Naive thymus-derived CD8-positive, alpha-beta T cell (primary cell): ENCODE data around the gene RP9. TPM values are rescaled to one million over a fixed set of nuclear protein-coding genes. Genes with fewer than 3 reads are reported as not detected.

Experiments
- ATAC-seq, 2 donors: fragments of 150-1000 bp; cut with Tn5 transposase in 1 of 2; sonication (Bioruptor Pico), chemical (Tn5 transposase) in 1 of 2; 1 replicate in 1 of 2; 2 replicates in 1 of 2; pipeline ENCODE4 v1.10.0; 2021; ENCODE audit warnings: mild to moderate bottlenecking in 2 of 2, moderate library complexity in 2 of 2
- POLR2A ChIA-PET: fragments of 350-600 bp; sonication (Branson Sonifier 250); formaldehyde crosslinking; loops from one replicate; lab custom pipeline; 2021; ENCODE audit warnings: antibody characterized with exemption; lab: Charles Lee
- DNase-seq, 10 donors: peaks; one replicate each; pipeline versions ENCODE4 v3.0.0 to v3.0.0-alpha.2; 2020 to 2022
- H3K27ac Mint-ChIP-seq, 10 donors: one replicate each; pipeline ENCODE4 v1.8.0; 2020 to 2022; ENCODE audit warnings: mild to moderate bottlenecking in 10 of 10, mixed read lengths in 10 of 10, moderate library complexity in 4 of 10, inconsistent platforms in 1 of 10
- H3K27me3 Mint-ChIP-seq, 5 donors: one replicate each; pipeline ENCODE4 v1.8.0; 2021 to 2022; ENCODE audit warnings: mixed read lengths in 5 of 5
- H3K36me3 Mint-ChIP-seq, 3 donors: one replicate each; pipeline ENCODE4 v1.8.0; 2020 to 2022; ENCODE audit warnings: mixed read lengths in 3 of 3, mild to moderate bottlenecking in 2 of 3, inconsistent platforms in 1 of 3
- H3K4me1 Mint-ChIP-seq, 4 donors: one replicate each; pipeline ENCODE4 v1.8.0; 2021 to 2022; ENCODE audit warnings: mixed read lengths in 4 of 4
- H3K4me3 Mint-ChIP-seq, 10 donors: one replicate each; pipeline ENCODE4 v1.8.0; 2020 to 2022; ENCODE audit warnings: mild to moderate bottlenecking in 10 of 10, mixed read lengths in 10 of 10, moderate library complexity in 6 of 10, inconsistent platforms in 1 of 10
- H3K9me3 Mint-ChIP-seq, 9 donors: one replicate each; pipeline ENCODE4 v1.8.0; 2020 to 2022; ENCODE audit warnings: mixed read lengths in 9 of 9, mild to moderate bottlenecking in 3 of 9, inconsistent platforms in 1 of 9, moderate library complexity in 1 of 9
- polyA plus RNA-seq, 3 donors: library from polyadenylated mRNA; unstranded; fragments of 300-500 nt; fragmentation: Illumina TruSeq; gene quantifications; one replicate each; pipeline ENCODE4 v1.2.3, GENCODE V29; 2021
- total RNA-seq, 8 experiments: library from RNA in 2 of 8; stranded (reverse) in 2 of 8; gene quantifications; one replicate each; pipeline ENCODE4 v1.2.3 and lab custom pipeline; 2021 to 2026

The RP9 gene
- total and polyA plus RNA-seq, 5 experiments from 2014 or later: 15.3 to 23.9 (median 20.3) TPM

DNA sequence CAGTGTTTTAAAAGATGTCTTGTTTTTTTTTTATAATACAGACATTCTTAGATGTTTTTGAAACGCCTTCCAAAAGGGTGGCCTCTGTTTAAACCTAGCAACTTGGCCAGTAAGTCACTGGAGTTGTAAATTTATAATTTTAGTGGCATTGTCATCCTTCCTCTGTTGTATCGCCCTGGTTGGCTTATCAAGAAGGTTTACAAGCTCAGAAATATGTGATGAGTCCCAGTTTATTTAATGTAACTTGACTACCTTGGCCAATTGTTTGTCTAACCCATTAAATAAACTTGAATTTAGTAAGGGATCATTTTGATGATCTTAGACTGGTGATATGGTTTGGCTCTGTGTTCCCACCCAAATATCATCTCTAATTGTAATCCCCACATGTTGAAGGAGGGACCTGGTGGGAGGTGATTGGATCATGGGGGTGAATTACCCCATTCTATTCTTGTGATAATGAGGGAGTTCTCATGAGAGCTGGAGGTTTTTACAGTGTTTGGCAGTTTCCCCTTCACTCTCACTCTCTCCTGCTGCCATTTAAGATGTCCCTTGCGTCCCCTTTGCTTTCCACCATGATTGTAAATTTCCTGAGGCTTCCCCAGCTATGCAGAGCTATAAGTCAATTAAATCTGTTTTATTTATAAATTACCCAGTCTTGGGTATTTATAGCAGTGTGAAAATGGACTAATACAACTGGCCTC is 33.2 kb downstream of the RP9 start:
- no peak for DNase-seq
- H3K36me3 Mint-ChIP-seq: peaks cover 0 to 9% (median 7%) of the 10 kb centered on the region in 3 donors
- H3K27me3 Mint-ChIP-seq: peaks cover 4 to 41% (median 22%) of the 10 kb centered on the region in 5 donors
- H3K9me3 Mint-ChIP-seq: peaks cover 0 to 8% (median 0%) of the 10 kb centered on the region in 9 donors
- H3K4me3 Mint-ChIP-seq: no peak overlapping the region
- POLR2A ChIA-PET: no interaction called here
- no peak for ATAC-seq
- H3K4me1 Mint-ChIP-seq: peaks cover 7 to 17% (median 15%) of the 10 kb centered on the region in 4 donors
- no peak overlapping the region for H3K27ac Mint-ChIP-seq

DNA sequence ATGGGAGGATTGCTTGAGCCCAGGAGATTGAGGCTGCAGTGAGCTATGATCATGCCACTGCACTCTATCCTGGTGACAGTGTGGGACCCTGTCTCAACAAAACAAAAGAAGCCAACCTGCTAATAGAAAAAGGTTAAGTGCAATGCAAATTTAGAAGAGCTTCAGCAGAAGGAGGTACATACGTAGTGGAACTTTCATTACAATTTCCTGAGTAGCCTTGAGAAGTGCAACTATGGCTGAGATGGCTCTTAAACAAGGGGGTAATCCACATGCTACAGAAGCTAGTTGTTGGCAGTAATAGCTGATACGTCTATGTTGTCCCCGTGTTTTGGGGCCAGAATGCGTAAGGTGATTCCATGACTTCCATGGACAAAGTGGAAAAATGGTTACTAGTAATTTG is 36.0 kb downstream of the RP9 start:
- H3K4me1 Mint-ChIP-seq: peaks cover 7 to 17% (median 15%) of the 10 kb centered on the region in 4 donors
- peaks cover 4 to 30% (median 16%) of the 10 kb centered on the region in 5 donors for H3K27me3 Mint-ChIP-seq
- H3K9me3 Mint-ChIP-seq: peaks cover 0 to 26% (median 15%) of the 10 kb centered on the region in 9 donors

DNA sequence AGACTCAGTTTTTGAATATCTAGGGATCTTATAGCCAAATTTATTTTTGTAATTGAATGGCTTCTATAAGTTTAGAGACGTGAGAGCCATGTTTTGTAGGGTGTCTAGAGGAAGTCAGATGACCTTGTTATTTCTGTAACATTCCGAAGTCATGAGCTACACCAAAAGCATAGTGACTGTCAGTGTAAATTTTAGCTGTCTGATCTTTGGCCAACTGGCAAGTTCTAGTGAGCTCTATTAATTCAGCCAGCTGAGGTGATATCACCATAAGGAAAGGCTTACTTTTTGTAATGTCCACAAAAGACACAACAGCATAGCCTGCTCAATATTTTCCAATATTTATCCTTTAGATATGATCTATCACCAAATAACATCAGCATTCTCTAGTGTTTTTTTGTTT is 36.7 kb downstream of the RP9 start:
- ATAC-seq (no peak), DNase-seq (no peak)
- H3K4me3 Mint-ChIP-seq: no peak overlapping the region
- H3K27ac Mint-ChIP-seq: no peak overlapping the region
- H3K36me3 Mint-ChIP-seq: peaks cover 3 to 17% (median 7%) of the 10 kb centered on the region in 3 donors
- peaks cover 4 to 11% (median 11%) of the 10 kb centered on the region in 4 donors for H3K4me1 Mint-ChIP-seq
- peaks cover 0 to 26% (median 15%) of the 10 kb centered on the region in 9 donors for H3K9me3 Mint-ChIP-seq
- peaks cover 4 to 30% (median 16%) of the 10 kb centered on the region in 5 donors for H3K27me3 Mint-ChIP-seq
- POLR2A ChIA-PET: interaction anchor here (0.6 kb wide), 1 partner anchor 115 kb away, joined by 3 read pairs; the partner anchor contains the start of gene FKBP9

More for the DNA sequence above, 36.0 kb downstream of the RP9 start:
- ATAC-seq (no peak), DNase-seq (no peak)
- Mint-ChIP-seq H3K36me3 (peaks cover 3 to 17% (median 7%) of the 10 kb centered on the region in 3 donors), H3K4me3 (no peak overlapping the region), H3K27ac (no peak overlapping the region)
- POLR2A ChIA-PET: interaction anchor here (0.6 to 1.1 kb wide), 4 partner anchors 10 to 116 kb away, joined by 3 read pairs; partner anchors contain the start of genes FKBP9 and NT5C3A

DNA sequence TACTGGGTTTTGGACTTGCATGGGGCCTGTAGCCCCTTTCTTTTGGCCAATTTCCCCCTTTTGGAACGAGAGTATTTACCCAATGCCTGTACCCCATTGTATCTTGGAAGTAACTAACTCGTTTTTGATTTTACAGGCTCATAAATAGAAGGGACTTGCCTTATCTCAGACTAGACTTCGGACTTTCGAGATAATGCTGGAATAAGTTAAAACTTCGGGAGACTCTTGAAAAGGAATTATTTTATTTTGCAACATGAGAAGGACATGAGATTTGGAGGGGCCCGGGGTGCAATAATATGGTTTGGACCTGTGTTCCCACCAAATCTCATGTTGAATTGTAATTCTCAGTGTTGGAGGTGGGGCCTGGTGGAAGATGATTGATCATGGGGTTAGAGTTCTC is 38.4 kb downstream of the RP9 start:
- no peak for DNase-seq
- POLR2A ChIA-PET: no interaction called here
- Mint-ChIP-seq H3K27ac (no peak overlapping the region), H3K27me3 (peaks cover 4 to 30% (median 16%) of the 10 kb centered on the region in 5 donors), H3K36me3 (peaks cover 3 to 22% (median 14%) of the 10 kb centered on the region in 3 donors), H3K4me1 (no peaks in the 10 kb centered on the region), H3K4me3 (no peak overlapping the region), H3K9me3 (peaks cover 0 to 36% (median 22%) of the 10 kb centered on the region in 9 donors)
- no peak for ATAC-seq

DNA sequence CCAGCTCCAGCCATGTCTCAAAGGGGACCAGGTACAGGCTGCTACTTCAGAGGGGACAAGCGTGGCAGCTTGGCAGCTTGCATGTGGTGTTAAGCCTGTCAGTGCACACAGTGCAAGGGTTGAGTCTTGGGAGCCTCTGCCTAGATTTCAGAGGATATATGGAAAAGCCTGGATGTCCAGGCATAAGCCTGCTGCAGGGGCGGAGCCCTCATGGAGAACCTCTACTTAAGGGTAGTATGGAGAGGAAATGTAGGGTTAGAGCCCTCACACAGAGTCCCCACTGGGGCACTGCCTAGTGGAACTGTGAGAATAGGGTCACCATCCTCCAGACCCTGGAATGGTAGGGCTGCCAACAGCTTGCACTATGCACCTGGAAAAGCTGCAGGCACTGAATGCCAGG is 38.9 kb downstream of the RP9 start:
- peaks cover 4 to 30% (median 16%) of the 10 kb centered on the region in 5 donors for H3K27me3 Mint-ChIP-seq
- no peaks in the 10 kb centered on the region for H3K4me1 Mint-ChIP-seq
- H3K36me3 Mint-ChIP-seq: peaks cover 5 to 24% (median 16%) of the 10 kb centered on the region in 3 donors
- POLR2A ChIA-PET: interaction anchor here (0.6 kb wide), 1 partner anchor 39 kb away, joined by 3 read pairs; the partner anchor contains the start of gene RP9
- no peak overlapping the region for H3K4me3 Mint-ChIP-seq
- H3K27ac Mint-ChIP-seq: no peak overlapping the region
- H3K9me3 Mint-ChIP-seq: peaks cover 0 to 38% (median 25%) of the 10 kb centered on the region in 9 donors
- no peak for ATAC-seq
- DNase-seq: no peak

DNA sequence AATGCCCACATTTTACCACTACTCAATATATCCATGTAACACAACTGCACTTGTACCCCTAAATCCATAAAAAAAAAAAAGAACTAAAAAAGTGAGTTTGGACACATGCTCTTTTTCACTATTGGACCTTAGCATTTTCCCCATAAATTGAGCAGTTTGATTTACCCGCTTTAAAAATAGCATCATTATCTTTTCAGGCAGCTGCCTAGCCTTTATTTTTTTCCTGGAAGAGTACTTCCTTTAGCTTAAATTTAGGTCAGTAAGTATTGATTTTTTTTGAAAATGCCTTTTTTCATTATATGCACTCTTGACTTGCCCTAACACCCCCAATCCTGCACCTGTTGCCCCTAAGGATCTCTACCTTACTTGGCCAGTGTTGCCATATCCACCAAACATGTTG is 41.3 kb downstream of the RP9 start:
- Mint-ChIP-seq H3K4me1 (peaks cover 4 to 8% (median 7%) of the 10 kb centered on the region in 4 donors), H3K9me3 (peaks cover 0 to 38% (median 28%) of the 10 kb centered on the region in 9 donors), H3K36me3 (peaks cover 5 to 24% (median 16%) of the 10 kb centered on the region in 3 donors), H3K4me3 (no peak overlapping the region), H3K27ac (no peak overlapping the region), H3K27me3 (peaks cover 2 to 22% (median 5%) of the 10 kb centered on the region in 5 donors)
- ATAC-seq: no peak
- POLR2A ChIA-PET: no interaction called here
- DNase-seq: no peak

DNA sequence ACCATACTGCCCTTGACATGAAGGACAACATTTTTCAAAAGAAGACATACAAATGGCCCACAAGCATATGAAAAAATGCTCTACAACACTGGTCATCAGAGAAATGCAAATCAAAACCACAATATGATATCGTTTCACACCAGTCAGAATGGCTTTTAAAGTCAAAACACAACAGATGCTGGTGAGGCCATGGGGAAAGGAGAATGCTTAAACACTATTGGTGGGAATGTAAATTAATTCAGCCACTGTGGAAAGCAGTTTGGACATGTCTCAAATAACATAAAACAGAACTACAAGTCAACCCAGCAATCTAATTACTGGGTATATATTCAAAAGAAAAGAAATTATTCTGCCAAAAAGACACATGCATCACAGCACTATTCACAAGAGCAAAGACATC is 42.4 kb downstream of the RP9 start:
- H3K27me3 Mint-ChIP-seq: peaks cover 0 to 10% (median 4%) of the 10 kb centered on the region in 5 donors
- peaks cover 0 to 35% (median 27%) of the 10 kb centered on the region in 9 donors for H3K9me3 Mint-ChIP-seq
- DNase-seq (no peak), ATAC-seq (no peak)
- peaks cover 5 to 22% (median 14%) of the 10 kb centered on the region in 3 donors for H3K36me3 Mint-ChIP-seq
- H3K4me1 Mint-ChIP-seq: peaks cover 4 to 12% (median 9%) of the 10 kb centered on the region in 4 donors
- no peak overlapping the region for H3K27ac Mint-ChIP-seq
- POLR2A ChIA-PET: no interaction called here
- H3K4me3 Mint-ChIP-seq: no peak overlapping the region

DNA sequence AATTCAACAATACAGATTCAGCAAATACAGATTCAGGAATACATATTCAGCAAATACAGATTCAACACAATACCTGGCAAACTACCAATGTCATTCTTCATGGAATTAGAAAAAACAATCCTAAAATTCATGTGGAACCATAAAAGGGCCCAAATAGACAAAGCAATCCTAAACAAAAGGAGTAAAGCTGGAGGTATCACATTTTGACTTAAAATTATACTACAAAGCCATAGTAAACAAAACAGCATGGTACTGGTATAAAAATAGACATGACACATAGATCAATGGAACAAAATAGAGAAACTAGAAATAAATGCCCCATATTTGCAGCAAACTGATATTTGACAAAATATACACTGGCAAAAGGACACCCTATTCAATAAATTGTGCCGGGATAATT is 43.2 kb downstream of the RP9 start:
- Mint-ChIP-seq H3K9me3 (peaks cover 0 to 31% (median 22%) of the 10 kb centered on the region in 9 donors), H3K27ac (peak overlapping the region in 1 of 10 donors; percentile 49), H3K4me3 (peak overlapping the region in 2 of 10 donors; percentile 14 to 36), H3K4me1 (peaks cover 4 to 19% (median 13%) of the 10 kb centered on the region in 4 donors), H3K27me3 (peaks cover 0 to 2% (median 0%) of the 10 kb centered on the region in 5 donors), H3K36me3 (peaks cover 5 to 15% (median 9%) of the 10 kb centered on the region in 3 donors)
- no peak for ATAC-seq
- POLR2A ChIA-PET: no interaction called here
- no peak for DNase-seq

DNA sequence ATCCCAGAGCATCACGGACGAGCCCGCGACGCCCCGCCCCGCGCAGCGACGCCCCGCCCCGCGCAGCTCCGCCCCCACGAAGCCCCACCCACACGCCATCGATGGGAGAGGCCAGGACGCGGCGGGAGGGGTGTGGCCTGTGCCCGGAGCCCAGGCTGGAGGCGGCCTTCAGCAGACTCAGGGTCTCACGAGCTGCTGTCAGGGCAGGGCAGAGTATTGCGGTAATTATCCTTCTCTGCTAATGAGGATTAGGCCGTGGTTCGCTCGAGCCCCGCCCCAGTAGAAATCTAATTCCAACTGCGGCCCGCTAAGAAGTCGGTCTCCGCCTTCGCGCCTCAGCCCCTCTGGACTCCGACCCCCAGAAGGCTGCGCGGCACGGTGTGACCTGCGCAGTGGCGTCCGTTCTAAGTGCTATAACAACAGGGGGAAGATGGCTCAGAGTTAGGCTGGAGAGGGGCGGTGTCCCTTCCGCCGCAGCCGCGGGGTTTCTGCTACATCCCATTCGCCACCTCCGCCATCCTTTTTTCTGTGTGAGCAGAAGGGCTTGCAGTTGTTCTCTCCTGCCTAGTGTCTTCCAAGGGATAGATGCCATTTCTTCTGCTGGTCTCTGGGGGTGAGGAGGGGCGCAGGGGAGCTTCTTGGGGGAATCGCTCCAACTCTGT is 46.3 kb downstream of the RP9 start:
- ATAC-seq: peak; percentile 91
- POLR2A ChIA-PET: interaction anchor here (0.5 to 3.5 kb wide), 11 partner anchors 9 to 573 kb away, joined by 3 to 36 read pairs (median 4); partner anchors contain the start of genes BBS9, KBTBD2 and LSM5
- peak overlapping the region; percentile 92 to 98 (median 96) for H3K27ac Mint-ChIP-seq
- peak; percentile 88 to 98 (median 92) for DNase-seq
- no peaks in the 10 kb centered on the region for H3K27me3 Mint-ChIP-seq
- H3K4me3 Mint-ChIP-seq: peak overlapping the region; percentile 89 to 97 (median 96)
- peaks cover 14 to 46% (median 40%) of the 10 kb centered on the region in 4 donors for H3K4me1 Mint-ChIP-seq
- peaks cover 7 to 9% (median 8%) of the 10 kb centered on the region in 3 donors for H3K36me3 Mint-ChIP-seq
- peaks cover 0 to 13% (median 11%) of the 10 kb centered on the region in 9 donors for H3K9me3 Mint-ChIP-seq

DNA sequence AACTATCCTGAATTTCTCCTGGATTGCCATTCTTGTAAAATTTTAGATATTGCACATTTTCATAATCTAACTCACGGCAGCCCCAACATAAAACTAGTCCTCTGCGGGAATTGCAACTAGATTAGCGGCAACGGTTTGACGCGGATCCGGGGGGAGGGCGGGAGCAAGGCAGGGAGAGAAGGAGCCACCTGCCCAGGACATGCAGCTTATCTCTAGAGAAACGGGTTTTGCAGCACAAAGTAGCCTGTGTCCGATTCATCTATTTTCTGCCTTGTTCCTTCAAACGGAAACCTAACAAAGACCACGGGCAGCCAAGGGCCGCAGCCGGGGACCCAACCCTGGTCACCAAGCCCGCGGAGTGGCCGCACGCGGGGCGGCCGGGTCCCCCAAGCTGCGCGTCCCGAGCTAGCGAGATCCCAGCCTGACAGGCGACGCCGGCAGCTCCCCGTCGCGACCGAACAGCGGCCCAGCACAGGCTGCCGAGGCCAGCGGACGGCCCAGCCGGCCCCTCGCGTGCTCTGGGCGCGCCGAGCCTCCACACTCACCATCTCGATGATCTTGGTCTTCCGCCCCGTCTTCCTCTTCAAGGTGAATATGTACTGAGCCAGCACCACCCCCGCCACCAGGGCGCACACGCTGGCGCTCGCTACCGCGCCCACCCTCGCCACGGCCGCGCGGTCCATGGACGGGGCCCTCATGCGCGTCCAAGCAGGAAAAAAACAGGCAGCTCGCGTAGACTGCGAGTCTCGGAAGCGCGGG is 47.0 kb downstream of the RP9 start, which contains the start of gene NT5C3A:
Gene NT5C3A (minus strand): TSS at position 754 of the 759 bp plus-strand sequence. CDS start 71 bp downstream, at position 683.
- Mint-ChIP-seq H3K4me1 (peaks cover 14 to 54% (median 45%) of the 10 kb centered on the region in 4 donors), H3K4me3 (peak within 1 kb of the TSS; percentile 89 to 97 (median 96)), H3K27ac (peak within 1 kb of the TSS; percentile 92 to 98 (median 96)), H3K27me3 (no peaks in the 10 kb centered on the region), H3K9me3 (peaks cover 0 to 13% (median 11%) of the 10 kb centered on the region in 9 donors), H3K36me3 (peaks cover 7 to 12% (median 9%) of the 10 kb centered on the region in 3 donors)
- ATAC-seq (no peak), DNase-seq (peak in 3 of 10 donors; percentile 7 to 22 (median 21))
- POLR2A ChIA-PET: interaction anchor here (0.8 to 3.5 kb wide), 11 partner anchors 8 to 572 kb away, joined by 3 to 36 read pairs (median 4); partner anchors contain the start of genes BBS9, KBTBD2 and LSM5

DNA sequence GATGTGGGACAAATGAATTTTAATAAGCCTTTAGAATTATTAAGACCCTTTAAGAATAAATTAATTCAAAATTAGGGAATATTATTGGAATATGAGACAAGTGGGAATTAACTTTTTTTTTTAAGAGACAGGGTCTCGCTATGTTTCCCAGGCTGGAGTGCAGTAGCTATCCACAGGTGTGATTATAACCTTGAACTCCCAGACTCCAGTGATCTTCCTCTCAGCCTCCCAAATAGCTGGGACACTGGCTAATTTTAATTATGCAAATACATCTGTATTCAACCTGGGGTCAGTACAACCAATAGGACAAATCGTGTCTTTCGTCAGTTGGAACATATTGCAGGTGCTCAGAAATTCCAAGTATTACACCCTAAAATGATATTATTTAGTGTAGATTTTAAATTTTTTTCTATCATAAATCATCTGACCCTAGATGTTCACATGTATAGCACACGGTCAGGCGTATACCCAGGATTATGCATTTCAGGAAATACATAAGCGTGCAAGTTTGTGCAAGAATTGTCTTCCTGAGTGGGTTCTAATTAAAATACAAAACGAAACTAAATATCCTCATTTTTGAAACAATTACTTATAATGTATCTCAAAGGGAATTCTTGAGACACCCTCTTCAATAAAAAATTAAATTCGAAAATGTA is 47.8 kb downstream of the RP9 start:
- no peaks in the 10 kb centered on the region for H3K27me3 Mint-ChIP-seq
- peaks cover 0 to 12% (median 7%) of the 10 kb centered on the region in 9 donors for H3K9me3 Mint-ChIP-seq
- peaks cover 14 to 58% (median 46%) of the 10 kb centered on the region in 4 donors for H3K4me1 Mint-ChIP-seq
- POLR2A ChIA-PET: interaction anchor here (1.2 to 3.5 kb wide), 6 partner anchors 8 to 572 kb away, joined by 3 to 36 read pairs (median 12); partner anchors contain the start of genes KBTBD2 and LSM5
- ATAC-seq: no peak
- peak overlapping the region; percentile 85 to 95 (median 90) for H3K27ac Mint-ChIP-seq
- no peak for DNase-seq
- H3K36me3 Mint-ChIP-seq: peaks cover 7 to 12% (median 10%) of the 10 kb centered on the region in 3 donors
- peak overlapping the region; percentile 89 to 97 (median 96) for H3K4me3 Mint-ChIP-seq
